Measurements from ENCODE around the gene OGG1.
A peak's percentile ranks its signal among the peaks of the same experiment; 100 is the strongest.

Gene OGG1

DNA sequence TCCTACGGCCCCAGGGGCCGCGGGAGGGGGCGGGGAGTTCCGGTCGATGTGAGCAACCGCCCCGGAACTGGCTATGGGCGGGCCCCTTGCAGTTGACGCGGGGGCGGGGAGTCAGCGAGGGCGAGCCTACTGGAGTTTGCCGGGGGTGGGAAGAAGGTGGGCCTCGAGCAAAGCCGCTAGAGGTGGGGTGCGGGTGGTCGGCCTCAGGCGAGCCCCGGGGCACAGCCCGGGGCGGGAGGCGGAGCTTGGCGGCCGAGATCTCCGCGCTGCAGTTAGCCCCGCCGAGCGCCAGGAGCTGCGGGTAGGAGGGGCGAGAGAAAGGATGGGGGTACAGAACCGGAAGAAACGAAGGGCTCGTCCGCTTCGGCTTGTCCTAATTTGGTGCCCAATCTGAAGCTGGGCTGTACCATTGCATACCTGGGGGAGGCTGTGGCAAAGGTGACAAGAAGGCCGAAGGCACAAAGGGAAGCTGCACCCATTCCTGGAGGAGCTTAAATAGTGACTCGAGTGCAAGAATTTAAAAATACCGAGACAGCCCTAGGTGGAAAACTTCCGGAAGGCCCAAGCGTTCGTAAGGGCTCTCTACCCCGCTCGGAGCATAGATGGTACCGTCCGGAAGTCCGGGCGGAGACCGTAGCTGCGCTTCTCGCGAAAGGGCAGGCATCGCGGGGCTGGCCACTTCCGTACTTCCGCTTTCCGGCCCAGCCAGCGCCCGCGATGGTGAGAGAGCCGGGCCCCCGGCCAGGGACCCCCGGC lies 42.8 kb downstream of the OGG1 start, which contains the start of the genes ARPC4 and TADA3:
Gene ARPC4 (plus strand): TSS at position 678 of the 756 bp plus-strand sequence. CDS start 40 bp downstream, at position 718.
Gene TADA3 (minus strand): TSS at position 69 of the 756 bp plus-strand sequence. CDS start 1,007 bp downstream, outside the sequence.
- Histone ChIP-seq H3K36me3 (ENCODE audit: control insufficient read depth, insufficient read depth, low read length) (peaks cover 23% of the 10 kb centered on the region), H3K4me3 (ENCODE audit: insufficient read depth, low read depth, low read length) (peak within 1 kb of the TSS; percentile 95)
- 0% methylated on average over 65 of the region's 65 CpGs for WGBS, 2 experiments

DNA sequence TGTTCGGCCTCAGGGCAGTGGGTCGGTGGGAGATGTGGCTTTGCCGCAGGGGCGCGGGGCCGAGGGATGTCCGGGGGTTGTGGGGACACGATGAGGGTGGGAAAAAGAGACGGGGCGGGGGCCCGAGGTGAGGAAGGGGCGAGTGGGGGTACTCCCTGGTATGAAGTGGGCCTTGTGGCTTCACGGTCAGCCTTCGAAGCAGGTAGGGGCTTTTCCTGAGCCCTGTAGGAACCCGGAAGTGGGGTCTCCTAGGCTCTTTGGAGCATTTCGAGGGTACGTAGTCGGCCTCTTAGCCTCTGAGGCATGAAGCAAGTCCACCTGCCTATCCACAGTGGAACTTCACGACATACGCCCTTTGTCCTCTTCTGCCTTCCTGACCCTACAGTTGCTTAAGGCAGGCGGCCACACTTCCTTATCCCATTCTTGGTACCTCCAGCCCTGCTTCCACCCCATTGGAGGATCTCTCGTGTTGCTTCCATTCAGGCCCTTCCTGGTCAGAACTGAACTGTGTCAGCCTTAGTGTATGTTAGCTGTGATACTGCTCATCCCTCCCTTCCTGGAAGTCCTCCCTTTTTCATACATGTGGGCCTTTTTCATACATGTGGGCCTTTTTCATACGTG lies 43.5 kb downstream of the OGG1 start:
- WGBS, 2 experiments: 1 to 2% methylated on average over 23 of the region's 23 CpGs

More for the DNA sequence above, 42.8 kb downstream of the OGG1 start, which contains the start of the genes ARPC4 and TADA3:
- H3K4me1 ChIP-seq (ENCODE audit: control insufficient read depth, insufficient read depth, low read length): no peaks in the 10 kb centered on the region
- no peaks in the 10 kb centered on the region for H3K27me3 ChIP-seq (ENCODE audit: control insufficient read depth, insufficient read depth, low read length, poor library complexity, severe bottlenecking)
- H3K9me3 ChIP-seq (ENCODE audit: control insufficient read depth, low read length): no peaks in the 10 kb centered on the region
- peak within 1 kb of the TSS; percentile 100 for H3K27ac ChIP-seq (ENCODE audit: insufficient read depth, low read depth, low read length, poor library complexity, severe bottlenecking)

DNA sequence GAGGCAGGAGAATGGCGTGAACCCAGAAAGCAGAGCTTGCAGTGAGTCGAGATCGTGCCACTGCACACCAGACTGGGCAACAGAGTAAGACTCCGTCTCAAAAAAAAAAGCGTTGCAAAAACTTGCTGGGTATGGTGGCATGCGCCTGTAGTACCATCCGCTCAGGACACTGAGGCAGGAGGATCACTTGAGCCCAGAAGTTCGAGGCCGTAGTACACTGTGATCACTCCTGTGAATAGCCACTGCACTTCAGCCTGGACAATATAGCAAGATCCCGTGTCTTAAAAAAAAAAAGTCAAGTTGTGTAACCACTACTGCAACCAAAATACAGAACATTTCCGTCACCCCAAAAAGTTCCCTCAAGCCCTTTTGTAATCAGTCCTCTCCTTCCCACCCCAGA lies 44.6 kb downstream of the OGG1 start:
- no peak overlapping the region for H3K4me3 ChIP-seq (ENCODE audit: insufficient read depth, low read depth, low read length)

More for the DNA sequence above, 43.5 kb downstream of the OGG1 start:
- Histone ChIP-seq H3K9me3 (ENCODE audit: control insufficient read depth, low read length) (no peaks in the 10 kb centered on the region), H3K36me3 (ENCODE audit: control insufficient read depth, insufficient read depth, low read length) (peaks cover 29% of the 10 kb centered on the region), H3K27me3 (ENCODE audit: control insufficient read depth, insufficient read depth, low read length, poor library complexity, severe bottlenecking) (no peaks in the 10 kb centered on the region), H3K27ac (ENCODE audit: insufficient read depth, low read depth, low read length, poor library complexity, severe bottlenecking) (peak overlapping the region; percentile 100), H3K4me1 (ENCODE audit: control insufficient read depth, insufficient read depth, low read length) (no peaks in the 10 kb centered on the region), H3K4me3 (ENCODE audit: insufficient read depth, low read depth, low read length) (peak overlapping the region; percentile 95)

DNA sequence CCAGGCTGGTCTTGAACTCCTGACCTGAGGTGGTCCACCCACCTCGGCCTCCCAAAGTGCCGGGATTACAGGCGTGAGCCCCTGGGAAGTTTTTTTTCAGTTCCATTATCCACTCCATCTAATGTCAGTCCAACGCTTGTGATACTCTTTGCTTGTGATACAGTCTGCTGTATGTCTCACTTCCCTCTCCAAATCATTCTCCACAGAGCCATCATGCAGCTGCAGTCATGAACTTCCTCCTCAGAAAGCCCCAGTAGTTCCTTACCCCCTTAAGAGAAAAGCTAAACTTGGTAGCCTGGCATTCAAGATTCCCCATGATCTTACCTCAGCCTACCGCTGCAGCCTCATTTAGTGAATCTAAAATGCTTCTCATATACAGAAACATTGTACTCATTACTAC lies 45.5 kb downstream of the OGG1 start:
- Histone ChIP-seq H3K4me1 (ENCODE audit: control insufficient read depth, insufficient read depth, low read length) (no peaks in the 10 kb centered on the region), H3K27ac (ENCODE audit: insufficient read depth, low read depth, low read length, poor library complexity, severe bottlenecking) (no peak overlapping the region), H3K36me3 (ENCODE audit: control insufficient read depth, insufficient read depth, low read length) (peaks cover 30% of the 10 kb centered on the region), H3K27me3 (ENCODE audit: control insufficient read depth, insufficient read depth, low read length, poor library complexity, severe bottlenecking) (no peaks in the 10 kb centered on the region), H3K4me3 (ENCODE audit: insufficient read depth, low read depth, low read length) (no peak overlapping the region), H3K9me3 (ENCODE audit: control insufficient read depth, low read length) (no peaks in the 10 kb centered on the region)
- 96% methylated on average over 5 of the region's 5 CpGs for WGBS, 2 experiments

More for the DNA sequence above, 44.6 kb downstream of the OGG1 start:
- WGBS, 2 experiments: 94 to 96% methylated on average over 11 of the region's 11 CpGs
- Histone ChIP-seq H3K4me1 (ENCODE audit: control insufficient read depth, insufficient read depth, low read length) (no peaks in the 10 kb centered on the region), H3K36me3 (ENCODE audit: control insufficient read depth, insufficient read depth, low read length) (peaks cover 30% of the 10 kb centered on the region), H3K27me3 (ENCODE audit: control insufficient read depth, insufficient read depth, low read length, poor library complexity, severe bottlenecking) (no peaks in the 10 kb centered on the region), H3K9me3 (ENCODE audit: control insufficient read depth, low read length) (no peaks in the 10 kb centered on the region), H3K27ac (ENCODE audit: insufficient read depth, low read depth, low read length, poor library complexity, severe bottlenecking) (no peak overlapping the region)

DNA sequence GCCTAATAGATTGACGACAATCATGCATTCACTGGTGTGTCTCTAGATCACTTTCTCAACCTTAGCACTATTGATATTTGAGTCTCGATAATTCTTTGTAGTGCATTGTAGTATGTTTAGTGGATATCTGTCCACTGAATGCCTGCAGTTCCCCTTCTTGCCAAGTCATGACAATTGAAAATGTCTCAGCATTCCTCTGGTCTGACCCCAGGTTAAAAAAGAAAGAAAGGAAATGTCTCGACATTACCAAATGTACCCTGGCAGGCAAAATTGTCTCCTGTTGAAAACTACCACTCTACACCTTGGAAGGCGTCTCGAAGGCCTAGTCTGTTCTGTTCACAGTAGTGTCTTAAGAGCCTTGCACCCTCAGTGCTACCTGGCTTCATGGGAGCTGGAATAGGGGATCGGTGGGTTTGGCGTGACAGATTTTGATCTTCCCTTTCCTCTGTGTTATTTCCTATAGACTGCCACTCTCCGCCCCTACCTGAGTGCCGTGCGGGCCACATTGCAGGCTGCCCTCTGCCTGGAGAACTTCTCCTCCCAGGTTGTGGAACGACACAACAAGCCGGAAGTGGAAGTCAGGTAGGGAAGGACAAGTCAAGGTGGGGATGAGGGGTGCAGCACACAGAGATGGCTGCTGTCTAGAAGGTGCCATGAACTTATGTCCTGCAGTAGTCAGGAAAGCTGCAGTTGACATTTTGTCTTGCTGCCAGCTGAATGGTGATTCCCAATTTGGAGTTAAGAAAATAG lies 47.6 kb downstream of the OGG1 start:
- H3K27ac ChIP-seq (ENCODE audit: insufficient read depth, low read depth, low read length, poor library complexity, severe bottlenecking): no peak overlapping the region
- no peaks in the 10 kb centered on the region for H3K4me1 ChIP-seq (ENCODE audit: control insufficient read depth, insufficient read depth, low read length)
- H3K9me3 ChIP-seq (ENCODE audit: control insufficient read depth, low read length): no peaks in the 10 kb centered on the region
- H3K36me3 ChIP-seq (ENCODE audit: control insufficient read depth, insufficient read depth, low read length): peaks cover 36% of the 10 kb centered on the region
- H3K27me3 ChIP-seq (ENCODE audit: control insufficient read depth, insufficient read depth, low read length, poor library complexity, severe bottlenecking): no peaks in the 10 kb centered on the region
- no peak overlapping the region for H3K4me3 ChIP-seq (ENCODE audit: insufficient read depth, low read depth, low read length)
- 95 to 96% methylated on average over 12 of the region's 12 CpGs for WGBS, 2 experiments

DNA sequence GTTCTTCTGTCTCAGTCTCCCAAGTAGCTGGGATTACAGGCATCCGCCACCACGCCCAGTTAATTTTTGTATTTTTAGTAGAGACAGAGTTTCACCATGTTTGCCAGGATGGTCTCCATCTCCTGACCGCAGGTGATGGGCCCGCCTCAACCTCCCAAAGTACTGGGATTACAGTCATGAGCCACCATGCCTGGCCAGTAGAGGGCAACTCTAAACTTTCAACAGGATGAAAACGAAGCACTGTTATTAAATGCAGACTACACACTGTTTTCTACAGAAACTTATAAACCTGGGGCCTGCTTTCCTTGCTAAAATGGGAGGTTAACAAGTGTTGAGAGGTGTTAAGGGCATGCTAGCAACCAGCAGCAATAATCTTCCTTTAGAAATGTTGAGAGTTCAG lies 50.8 kb downstream of the OGG1 start:
- H3K27me3 ChIP-seq (ENCODE audit: control insufficient read depth, insufficient read depth, low read length, poor library complexity, severe bottlenecking): no peaks in the 10 kb centered on the region
- H3K36me3 ChIP-seq (ENCODE audit: control insufficient read depth, insufficient read depth, low read length): peaks cover 56% of the 10 kb centered on the region
- no peaks in the 10 kb centered on the region for H3K9me3 ChIP-seq (ENCODE audit: control insufficient read depth, low read length)
- no peak overlapping the region for H3K27ac ChIP-seq (ENCODE audit: insufficient read depth, low read depth, low read length, poor library complexity, severe bottlenecking)
- WGBS, 2 experiments: 88 to 93% methylated on average over 5 of the region's 5 CpGs
- no peak overlapping the region for H3K4me3 ChIP-seq (ENCODE audit: insufficient read depth, low read depth, low read length)
- no peaks in the 10 kb centered on the region for H3K4me1 ChIP-seq (ENCODE audit: control insufficient read depth, insufficient read depth, low read length)

DNA sequence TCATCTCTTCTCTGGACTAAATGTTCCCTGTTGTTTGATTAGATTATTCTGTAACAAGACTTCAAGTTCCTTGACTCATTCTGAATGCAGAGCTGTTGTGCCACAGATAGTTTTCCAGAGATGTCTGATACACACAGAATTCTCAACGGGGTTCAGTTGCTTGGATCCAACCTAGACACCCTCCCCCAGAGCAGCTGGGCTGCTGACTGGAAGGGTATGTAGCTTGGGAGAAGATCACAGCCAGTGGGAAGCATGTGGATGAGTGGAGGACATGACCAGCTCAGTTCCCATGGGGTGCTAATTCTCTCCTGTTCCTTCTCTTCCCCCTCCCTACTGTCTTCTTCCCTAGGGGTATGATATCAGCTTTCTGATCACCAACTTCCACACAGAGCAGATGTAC lies 53.7 kb downstream of the OGG1 start:
- peaks cover 48% of the 10 kb centered on the region for H3K36me3 ChIP-seq (ENCODE audit: control insufficient read depth, insufficient read depth, low read length)

DNA sequence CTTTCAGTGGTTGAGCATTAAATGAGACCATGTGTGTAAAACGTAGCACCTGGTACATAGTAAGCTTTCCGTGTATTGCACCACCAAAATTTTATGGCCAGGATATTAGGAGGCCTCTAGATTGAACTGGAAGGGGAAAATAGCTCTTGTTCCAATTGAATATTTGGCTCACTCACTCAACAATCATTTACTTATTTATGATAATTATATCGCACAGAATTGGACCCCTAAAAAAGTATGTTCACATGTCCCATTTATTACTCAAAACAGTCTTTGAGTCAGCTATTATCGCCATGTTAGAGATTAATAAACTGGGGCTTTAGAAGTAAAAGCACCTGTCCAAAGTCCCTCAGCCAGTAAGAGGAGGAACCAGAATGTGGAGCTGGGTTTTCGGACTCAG lies 55.2 kb downstream of the OGG1 start:
- peaks cover 19% of the 10 kb centered on the region for H3K4me1 ChIP-seq (ENCODE audit: control insufficient read depth, insufficient read depth, low read length)
- 92 to 99% methylated on average over 4 to 5 of the region's 5 CpGs for WGBS, 2 experiments
- H3K27ac ChIP-seq (ENCODE audit: insufficient read depth, low read depth, low read length, poor library complexity, severe bottlenecking): no peak overlapping the region
- H3K9me3 ChIP-seq (ENCODE audit: control insufficient read depth, low read length): no peaks in the 10 kb centered on the region
- H3K27me3 ChIP-seq (ENCODE audit: control insufficient read depth, insufficient read depth, low read length, poor library complexity, severe bottlenecking): no peaks in the 10 kb centered on the region
- H3K4me3 ChIP-seq (ENCODE audit: insufficient read depth, low read depth, low read length): no peak overlapping the region
- peaks cover 41% of the 10 kb centered on the region for H3K36me3 ChIP-seq (ENCODE audit: control insufficient read depth, insufficient read depth, low read length)

More for the DNA sequence above, 53.7 kb downstream of the OGG1 start:
- Histone ChIP-seq H3K4me1 (ENCODE audit: control insufficient read depth, insufficient read depth, low read length) (peaks cover 13% of the 10 kb centered on the region), H3K27me3 (ENCODE audit: control insufficient read depth, insufficient read depth, low read length, poor library complexity, severe bottlenecking) (no peaks in the 10 kb centered on the region), H3K27ac (ENCODE audit: insufficient read depth, low read depth, low read length, poor library complexity, severe bottlenecking) (no peak overlapping the region), H3K4me3 (ENCODE audit: insufficient read depth, low read depth, low read length) (no peak overlapping the region), H3K9me3 (ENCODE audit: control insufficient read depth, low read length) (no peaks in the 10 kb centered on the region)
- whole genome bisulfite sequencing, 2 experiments: 100% methylated on average over 1 of the region's 1 CpG

DNA sequence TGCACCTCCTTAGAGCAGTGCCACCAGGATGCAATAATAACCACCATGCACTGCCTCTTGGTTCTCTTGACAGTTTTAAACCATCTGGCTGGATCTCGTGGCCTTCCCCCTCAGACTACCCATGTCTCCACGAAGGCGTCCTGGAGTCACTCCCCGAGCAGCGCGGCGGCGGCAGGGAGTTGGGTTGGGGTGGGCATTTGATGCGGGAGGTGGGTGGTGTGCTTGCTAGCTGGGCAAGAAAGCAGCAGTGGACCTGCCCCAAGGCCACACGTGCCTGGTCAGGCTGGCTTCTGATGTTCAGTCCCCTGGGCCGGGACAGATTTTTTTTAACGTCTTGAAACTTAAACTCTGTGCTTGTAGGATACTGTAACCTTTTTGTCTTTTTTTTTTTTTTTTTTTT lies 56.4 kb downstream of the OGG1 start:
- WGBS, 2 experiments: 96% methylated on average over 12 of the region's 12 CpGs
- H3K4me1 ChIP-seq (ENCODE audit: control insufficient read depth, insufficient read depth, low read length): peaks cover 22% of the 10 kb centered on the region
- H3K4me3 ChIP-seq (ENCODE audit: insufficient read depth, low read depth, low read length): no peak overlapping the region
- no peaks in the 10 kb centered on the region for H3K9me3 ChIP-seq (ENCODE audit: control insufficient read depth, low read length)
- H3K27ac ChIP-seq (ENCODE audit: insufficient read depth, low read depth, low read length, poor library complexity, severe bottlenecking): no peak overlapping the region
- H3K27me3 ChIP-seq (ENCODE audit: control insufficient read depth, insufficient read depth, low read length, poor library complexity, severe bottlenecking): peaks cover 5% of the 10 kb centered on the region
- peaks cover 33% of the 10 kb centered on the region for H3K36me3 ChIP-seq (ENCODE audit: control insufficient read depth, insufficient read depth, low read length)

Measured in ectodermal cell (in vitro differentiated cells).